SK-N-DZ (cell line): ENCODE measurements around the gene GFOD2.
A peak's percentile ranks its signal among the peaks of the same experiment; 100 is the strongest.

Source experiments
- DNase-seq: peaks from one replicate; pipeline ENCODE4 v3.0.0-alpha.2; 2015; ENCODE audit warnings: low spot score

The GFOD2 gene

DNA sequence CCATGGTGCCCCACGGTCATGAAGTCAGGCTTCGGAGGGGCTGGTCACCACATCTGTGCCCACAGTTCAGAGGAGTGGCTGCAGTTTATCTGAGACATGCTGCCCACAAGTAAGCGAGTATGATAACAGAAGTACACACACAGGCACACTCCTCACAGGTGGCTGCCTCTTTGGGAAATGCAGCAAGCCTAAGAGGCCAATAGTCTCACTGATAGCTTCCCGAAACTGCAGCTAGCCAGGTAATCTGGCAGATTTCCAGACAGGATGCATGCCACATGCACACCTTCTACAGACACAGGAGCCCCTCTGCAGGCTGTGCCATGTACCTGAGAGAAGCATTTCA is 12.6 kb upstream of the GFOD2 start:
- no peak for DNase-seq

DNA sequence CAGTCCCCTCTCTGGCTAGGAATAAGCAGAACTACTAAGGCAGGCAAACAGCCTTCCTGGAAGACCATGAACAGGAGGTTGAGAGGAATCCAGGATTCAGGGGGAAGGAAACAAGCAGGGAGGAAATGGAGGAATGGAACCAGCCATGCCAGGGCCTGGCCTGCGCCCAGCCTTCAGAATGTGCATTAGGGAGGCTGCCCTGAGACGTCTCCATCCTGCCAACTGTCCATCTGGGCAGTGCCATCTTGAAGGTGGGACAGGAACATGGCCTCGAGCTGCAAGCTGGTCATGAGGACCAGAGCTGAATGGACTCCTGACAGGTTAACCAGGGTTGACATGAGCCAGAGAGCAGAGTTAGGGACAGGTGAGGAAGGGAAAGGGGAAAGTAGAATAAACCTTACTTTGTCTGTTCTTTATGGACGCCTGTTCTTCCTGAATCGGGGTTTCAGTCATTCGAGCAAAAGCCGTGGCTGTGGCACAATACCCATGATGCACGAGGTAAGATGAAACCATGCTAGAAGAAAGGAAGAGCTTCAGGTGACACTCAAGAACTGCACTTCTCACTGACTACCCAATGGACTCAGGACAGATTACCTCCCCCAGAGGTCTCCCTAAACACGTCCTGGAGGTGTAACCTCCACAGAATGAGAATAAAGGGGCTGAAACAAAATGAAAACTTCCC is 12.1 kb upstream of the GFOD2 start:
- DNase-seq = no peak

DNA sequence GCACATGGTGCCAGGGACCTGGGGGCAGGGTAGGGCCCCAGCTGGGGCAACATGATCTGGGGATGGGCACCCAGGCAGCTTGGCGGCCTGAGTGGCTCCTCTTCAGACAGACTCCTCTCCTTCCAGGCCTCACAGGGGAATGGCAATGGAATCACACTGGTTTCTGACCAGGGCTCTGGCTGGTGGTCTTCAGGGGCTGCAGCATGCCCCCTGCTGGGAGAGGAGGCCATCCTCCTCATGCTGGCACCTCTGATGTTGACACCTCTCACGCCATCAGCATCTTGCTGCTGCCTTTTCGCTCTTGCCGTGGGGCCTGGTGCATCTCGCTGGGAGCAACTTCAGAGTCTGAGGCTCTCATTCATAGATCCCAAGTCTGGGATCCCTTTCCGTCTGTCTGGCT is 11.2 kb upstream of the GFOD2 start:
- no peak for DNase-seq

DNA sequence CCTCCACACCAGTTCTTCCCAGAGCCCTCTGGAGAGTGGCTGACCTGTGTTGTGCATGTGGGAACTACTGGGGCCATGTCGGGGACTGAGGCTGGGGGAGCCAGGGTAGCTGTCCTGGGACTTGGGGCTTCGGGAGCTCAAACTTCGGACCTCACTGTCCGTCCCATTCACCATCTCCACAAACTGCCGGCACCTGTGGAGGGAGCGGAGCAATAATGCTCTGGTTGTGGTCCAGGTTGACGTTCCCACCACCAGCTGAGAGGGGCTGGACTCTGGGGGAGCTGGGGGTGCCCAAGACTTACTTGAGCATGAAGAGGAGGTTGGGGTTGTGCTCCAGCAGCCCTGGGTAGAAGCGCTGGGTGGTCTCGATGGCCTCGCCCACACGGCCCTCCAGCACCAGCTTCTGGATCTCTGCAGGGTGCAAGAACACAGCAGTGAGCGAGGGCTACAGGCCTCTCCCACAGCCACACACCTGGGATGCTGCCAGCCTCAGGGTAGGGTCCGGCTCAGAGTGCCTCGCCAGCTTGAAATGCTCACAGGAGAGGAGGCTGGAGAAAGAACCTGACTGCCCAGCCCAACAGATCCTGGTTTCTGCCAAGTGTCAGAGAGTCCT is 10.6 kb upstream of the GFOD2 start:
- no peak for DNase-seq

DNA sequence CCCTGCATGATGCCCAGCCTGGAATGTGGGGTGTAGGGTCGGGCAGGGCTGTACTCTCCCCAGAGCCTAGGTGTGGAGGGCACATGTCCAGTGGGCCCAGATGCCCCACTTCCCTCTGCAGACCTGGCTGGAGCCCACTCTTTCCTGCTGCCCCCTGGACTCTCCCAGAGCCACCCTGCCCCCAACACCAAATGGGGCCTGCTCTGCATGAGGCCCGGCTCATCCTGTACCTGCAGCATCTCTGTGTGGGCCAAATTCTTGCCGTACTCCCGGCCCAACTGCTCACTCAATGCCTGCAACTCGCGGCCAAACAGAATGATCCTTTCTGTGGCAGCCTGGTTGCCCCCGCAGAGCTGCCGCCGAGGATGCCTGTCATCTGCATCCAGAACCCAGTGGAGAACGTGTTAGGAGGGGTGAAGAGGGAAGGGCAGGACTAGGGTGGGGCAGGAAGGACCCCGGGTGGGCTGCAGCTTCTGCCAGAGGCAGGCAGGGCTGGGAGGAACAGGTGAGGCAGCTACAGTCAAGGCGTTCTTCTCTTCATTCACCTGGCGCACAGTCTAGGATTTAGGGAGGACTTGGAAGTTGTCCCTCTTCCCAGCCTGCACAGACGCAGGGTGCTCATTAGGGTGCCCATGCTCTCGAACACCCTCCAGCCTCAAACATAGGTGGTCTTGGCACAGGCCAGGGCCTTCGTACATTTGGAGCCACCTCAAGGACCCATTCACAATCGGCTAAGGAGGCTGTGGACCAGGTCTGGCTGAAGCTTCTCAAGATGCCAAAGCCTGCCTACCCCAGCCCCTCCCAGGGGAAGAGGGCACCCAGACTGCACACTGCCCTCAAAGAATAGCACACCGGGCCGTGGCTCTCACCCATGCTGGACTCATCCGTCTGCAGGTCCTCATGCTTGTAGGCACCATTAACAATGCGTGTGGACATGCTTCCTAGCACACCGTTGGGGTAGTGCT is 8.7 kb upstream of the GFOD2 start:
- DNase-seq = no peak

DNA sequence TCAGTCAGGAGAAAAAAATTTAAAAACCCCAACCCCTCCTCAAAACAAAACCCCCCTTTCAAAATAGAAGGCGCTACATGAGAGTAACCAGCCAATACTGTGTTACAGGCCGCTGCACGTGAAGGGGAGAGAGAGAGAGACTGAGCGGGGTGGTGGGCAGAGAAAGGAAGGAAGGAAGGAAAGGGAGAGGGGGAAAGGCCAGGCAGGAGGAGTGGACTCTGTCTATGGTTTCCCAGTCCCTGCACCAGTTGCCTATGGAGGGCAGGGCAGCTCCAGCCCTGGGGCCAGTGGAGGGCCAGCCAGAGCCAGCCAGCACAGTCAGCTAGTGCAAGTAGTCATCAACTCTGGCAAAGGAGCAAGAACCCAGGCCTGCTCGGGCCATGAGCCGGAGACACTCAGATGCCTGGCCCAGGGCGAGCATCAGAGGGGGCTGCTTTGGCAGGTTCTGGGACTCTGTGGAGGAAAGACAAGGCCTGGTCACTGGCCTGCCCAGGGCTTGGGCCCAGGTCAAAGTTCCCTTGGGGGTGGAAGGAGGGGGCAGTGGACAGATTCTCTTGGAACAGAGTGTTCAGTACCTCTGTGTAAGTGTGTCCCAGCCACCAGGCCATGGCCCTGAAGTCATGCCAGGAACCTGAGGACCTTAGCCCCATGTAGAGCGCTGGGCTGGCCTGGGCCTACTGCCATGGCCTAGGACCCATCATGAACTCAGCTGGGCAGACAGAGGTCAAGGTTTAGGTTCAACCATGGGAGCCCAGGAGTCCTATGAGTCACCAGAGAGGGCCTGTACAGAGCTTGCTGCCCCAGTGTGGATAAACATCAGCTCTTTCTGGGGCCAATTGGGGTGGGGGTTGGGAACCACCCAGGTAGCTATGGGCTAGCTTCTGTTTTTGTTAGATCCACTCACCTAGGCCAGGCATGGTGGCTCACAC is 7.3 kb upstream of the GFOD2 start:
- no peak for DNase-seq

DNA sequence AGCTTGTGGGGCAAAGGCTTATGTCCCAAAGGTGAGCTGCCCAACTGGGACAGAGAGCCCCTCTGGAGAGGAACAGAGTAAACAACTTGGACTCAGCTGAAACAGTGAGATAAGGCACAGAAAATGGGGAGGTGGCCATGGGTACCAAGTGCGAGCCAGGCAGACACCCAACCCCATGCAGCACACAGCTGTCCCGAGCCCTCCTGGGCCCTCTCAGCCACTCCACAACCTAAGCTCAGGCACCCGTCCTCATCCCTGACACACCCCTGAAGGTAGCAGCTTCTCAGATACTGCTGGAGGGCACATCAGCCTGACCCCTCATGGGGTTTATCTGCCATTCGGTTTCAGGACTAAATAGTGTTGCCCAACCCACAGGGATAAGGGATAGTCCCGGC is 4.8 kb upstream of the GFOD2 start:
- DNase-seq = no peak

DNA sequence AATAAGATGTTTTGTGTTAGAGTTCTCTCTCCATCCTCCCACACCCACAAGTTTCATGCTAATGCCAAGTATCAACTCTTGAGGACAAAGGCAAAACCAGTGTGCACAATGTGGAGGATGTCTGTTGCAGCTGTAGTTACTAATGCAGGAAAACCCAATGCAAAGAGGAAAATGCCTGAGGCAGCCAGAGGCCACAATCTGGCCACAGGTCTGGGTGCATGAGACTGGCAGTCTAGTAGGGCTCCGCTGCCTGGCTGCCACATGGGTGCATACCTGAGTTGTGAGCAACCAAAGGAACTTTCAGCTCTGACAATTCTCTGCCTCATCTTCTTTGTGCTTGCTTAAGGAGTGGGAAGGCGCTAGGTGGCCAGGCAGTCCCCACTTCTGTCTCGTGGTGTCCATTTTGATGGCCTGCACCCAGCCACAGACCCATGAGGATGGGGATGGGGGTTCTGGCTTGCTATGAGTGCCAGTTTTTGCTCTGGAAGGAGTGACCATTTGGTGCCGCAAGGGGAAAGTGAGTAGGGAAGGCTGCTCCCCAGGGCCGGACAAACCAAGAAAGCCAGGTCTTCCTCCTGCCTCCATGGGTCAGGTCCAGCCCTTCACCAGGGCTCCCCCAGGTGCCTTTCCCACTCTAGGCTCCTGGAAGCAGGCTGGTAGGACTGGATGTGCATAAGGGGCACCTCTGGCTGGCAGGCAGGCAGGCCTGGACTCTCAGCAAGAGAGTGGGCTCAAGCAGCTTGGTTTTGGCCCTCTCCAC is 4.2 kb upstream of the GFOD2 start:
- DNase-seq = no peak

DNA sequence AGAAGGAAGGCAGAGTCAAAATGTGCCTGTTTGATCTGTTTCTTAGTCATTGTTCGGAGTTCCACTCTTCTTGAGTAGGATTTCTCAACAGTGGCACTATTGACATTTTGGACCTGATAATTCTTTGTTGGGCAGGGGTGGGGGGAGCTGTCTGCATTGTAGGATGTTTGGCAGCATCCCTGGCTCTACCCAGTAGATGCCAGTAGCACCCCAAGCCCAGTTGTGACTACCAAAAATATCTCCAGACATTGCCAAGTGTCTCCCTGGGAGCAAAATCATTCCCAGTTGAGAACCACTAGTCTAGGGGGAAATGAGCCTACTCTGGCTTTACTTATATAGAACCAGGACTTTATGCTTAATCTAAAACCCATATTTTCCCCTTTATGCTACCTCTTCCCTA is 1.1 kb upstream of the GFOD2 start:
- no peak for DNase-seq

DNA sequence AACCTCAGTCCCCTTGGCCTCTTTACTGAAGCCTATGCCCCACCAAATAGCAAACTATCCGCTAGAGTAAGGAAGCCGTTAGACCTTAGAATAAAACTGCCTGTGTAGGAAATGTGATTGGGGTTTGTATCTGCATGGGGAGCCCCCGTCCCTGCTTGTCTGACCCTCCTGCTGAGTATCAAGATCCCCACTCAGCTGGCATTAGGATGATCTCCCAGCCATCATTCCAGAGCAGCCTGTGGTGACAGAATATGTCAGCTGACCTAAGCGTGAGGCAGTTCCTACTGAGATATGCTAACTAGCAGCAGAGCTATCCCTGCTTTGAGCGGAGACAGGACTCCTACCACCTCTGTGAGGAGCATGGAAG is 645 bp upstream of the GFOD2 start:
- DNase-seq = peak; percentile 15

DNA sequence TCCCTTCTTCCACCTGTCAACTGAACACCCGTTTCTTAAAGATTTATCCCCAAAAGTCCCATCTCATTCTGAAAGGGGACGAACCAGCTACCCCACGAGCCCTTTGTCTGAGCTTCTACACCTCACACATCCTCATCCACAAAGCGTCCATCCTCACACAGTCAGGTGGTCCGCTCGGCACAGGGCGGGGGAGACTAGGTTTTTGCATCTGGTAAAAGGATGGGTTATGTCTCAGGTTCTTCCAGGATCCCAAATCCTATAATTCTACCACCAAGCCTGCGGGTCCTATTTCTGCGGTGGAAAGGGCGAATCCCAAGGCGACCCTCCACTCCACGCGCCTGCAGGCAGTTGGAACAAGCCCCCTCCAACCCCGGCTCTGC is 458 bp downstream of the GFOD2 start:
- DNase-seq = no peak

DNA sequence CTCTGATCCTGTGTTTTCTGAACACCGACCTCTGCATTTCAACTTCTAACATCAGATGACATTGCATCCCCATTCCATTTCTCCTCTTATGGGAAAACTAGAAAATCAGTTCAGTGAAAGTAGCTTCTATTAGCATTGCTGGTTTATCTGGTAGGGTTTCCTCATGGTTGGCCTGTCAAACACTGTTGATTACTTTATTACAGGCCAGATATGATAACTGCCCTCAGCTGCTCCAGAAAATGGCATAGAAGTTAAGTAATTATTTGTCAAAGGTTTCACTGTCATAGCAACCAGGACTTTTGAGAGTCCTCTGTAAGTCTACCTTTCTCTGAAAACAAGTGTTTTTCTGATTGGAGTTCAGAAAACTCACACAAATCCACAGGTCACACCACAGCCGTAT is 3.0 kb downstream of the GFOD2 start:
- DNase-seq = no peak

DNA sequence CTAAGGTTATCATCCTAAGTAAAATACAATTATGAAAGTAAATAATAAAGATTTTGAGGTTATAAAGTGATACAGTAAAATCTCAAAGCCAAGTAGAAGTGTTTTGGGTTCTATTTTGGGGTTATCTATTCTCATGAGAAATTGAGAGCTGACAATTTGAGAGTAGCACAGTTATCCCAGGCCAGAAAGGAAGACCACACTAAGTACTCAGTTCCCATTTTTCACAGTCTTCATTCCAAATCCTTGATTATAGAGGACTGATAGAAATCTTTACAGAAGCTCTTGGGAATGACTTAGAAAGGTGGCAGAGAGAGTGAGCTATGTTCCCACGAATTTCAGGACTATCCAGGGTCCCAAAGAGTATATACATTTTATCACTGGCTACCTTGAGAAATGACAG is 4.6 kb downstream of the GFOD2 start:
- no peak for DNase-seq

DNA sequence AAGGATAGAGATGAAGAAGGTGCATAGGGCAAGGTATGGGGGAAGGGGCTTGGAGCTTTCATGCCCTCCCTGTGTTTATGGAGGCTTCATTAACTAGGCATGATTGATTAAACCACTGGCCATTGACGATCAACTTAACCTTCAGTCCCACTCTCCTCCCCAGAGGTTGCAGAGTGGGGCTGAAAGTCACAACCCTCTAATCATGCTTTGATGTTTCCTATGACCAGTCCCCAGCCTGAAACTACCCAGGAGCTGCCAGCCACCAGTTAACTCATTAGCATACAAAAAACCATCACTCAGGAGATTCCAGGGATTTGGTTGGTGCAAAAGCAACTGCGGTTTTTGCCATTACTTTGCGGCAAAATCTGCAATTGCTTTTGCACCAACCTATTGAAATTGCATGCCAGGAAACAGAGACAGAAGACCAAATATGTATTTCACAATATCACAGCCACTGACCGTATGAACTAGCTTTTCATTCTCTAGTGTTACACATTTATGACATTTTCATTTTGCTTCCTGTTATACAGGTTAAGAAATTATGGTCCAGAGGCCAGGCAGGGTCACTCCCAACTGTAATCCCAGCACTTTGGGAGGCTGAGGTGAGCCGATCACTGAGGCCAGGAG is 5.4 kb downstream of the GFOD2 start:
- DNase-seq = no peak

DNA sequence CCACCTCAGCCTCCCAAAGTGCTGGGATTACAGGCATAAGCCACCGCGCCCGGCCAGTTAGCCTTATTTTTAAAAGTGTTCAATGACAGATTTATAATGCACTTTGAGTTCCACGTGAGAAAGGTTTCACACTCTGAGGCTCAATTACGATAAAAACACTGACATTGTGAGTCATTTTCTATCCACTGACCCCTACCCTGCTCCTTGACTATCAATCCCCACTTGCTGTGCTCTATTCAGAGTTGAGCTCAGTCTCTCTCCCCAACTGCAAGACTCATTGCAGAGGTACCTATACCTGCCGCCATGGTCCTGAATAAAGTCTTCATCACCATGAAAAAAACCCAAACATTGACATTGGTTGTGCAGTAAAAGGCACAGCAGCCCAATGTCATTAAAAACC is 8.5 kb downstream of the GFOD2 start:
- no peak for DNase-seq

DNA sequence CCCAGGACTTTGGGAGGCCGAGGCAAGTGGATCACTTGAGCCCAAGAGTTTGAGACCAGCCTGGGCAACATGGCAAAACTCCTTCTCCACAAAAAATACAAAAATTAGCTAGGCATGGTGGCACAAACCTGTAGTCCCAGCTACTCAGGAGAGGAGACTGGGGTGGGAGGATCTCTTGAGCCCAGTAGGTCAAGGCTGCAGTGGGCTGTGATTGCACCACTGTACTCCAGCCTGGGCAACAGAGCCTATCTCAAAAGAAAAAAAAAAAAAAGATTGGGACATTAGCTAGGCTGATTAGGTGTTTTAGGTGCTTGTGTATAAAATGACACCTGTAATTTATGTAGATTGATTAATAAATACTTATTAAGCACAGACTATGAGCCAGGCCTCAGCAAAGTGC is 10.1 kb downstream of the GFOD2 start:
- no peak for DNase-seq

DNA sequence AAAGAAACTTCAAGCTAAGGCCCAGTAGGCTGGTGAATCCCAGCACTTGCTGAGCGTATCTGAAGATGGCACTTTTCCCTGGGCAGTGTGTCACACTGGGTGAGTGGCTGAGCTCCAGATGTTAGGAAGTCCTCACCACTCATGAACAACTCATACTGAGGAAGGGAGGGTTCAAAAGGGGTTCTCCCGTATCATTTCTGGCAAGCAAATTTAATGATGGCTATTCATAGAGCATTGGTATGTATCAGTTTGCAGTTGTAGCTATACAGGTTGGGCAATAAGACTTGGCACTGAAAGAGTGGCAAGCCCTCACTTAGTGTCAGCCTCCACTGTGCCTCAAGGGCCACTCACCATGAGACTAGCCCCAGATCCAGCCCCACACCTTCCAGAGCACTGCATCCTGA is 10.7 kb downstream of the GFOD2 start:
- DNase-seq = no peak

DNA sequence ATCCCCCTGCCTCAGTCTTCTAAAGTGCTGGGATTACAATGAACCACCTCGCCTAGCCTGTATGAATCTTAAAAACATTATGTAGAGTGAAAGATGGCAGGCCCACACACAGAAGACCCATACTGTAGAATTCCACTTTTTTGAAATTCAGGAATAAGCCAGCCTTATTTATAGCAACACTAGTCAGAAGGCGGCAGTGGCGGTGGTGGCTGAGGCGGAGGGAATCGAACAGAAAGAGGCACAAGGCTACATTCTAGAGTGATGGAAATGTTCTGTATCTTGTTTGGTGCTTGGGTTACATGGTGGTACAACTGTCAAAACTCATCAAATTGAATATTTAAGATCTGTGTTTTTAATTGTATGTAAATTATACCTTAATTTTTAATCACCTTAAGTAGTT is 11.3 kb downstream of the GFOD2 start:
- DNase-seq = no peak

DNA sequence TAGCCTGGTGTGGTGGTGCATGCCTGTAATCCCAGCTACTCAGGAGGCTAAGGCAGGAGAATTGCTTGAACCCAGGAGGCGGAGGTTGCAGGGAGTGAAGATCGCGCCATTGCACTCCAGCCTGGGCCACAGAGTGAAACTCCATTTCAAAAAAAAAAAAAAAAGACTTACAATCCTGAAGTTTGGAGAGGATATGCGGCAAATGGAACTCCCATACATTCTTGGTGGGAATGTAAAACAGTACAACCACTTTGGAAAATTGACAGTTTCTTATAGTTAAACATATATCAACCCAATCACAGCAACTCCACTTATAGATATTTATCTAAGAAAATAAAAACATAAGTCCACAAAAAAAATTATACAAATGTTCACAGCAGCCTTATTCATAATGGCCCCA is 11.9 kb downstream of the GFOD2 start:
- no peak for DNase-seq

DNA sequence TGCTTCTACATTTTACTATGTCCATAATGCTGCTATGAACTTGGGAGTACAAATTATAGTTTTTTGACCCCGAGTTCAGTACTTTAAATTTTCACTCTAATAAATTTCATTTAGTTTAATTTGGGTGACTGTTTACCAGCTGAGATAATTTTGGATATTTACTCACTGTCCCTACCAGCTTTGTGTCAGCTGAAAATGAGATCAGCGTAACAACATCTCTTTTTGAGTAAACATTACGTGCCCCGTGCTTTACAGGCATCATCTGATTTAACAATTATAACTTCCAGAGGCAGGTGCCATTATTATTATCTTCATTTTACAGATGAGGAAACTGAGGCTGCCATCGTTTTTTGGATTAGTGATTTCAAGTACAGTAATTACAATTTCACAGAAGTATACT is 15.0 kb downstream of the GFOD2 start:
- DNase-seq = no peak

DNA sequence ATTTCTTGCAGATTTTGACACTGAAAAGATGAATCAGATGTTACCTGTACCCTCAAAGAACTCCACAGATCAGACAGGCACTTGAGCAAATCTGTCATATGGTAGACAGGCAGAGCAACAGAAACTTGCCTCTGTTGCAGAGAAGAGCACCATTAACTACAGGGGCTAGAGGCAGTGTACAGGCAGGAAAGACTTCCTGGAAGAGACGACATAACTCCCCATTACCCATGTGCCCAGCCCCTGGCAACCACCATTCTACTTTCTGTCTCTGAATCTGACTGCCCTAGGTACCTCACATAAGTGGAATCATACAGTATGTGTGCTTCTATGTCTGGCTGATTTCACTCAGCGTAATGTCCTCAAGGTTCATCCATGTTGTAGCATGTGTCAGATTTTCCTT is 15.5 kb downstream of the GFOD2 start:
- no peak for DNase-seq
